Measurements from ENCODE around the gene ARVCF. TPM values are rescaled to one million over a fixed set of nuclear protein-coding genes. Genes with fewer than 3 reads are reported as not detected.

ARVCF gene
- total and polyA plus RNA-seq, 2 of the 8 experiments (the other 6 are each of a cell fraction or from before 2014, with no cell fraction given), result 31.0 to 43.2 TPM

- Histone ChIP-seq H3K56ac (replicated peaks; ENCODE audit: insufficient read length, low read depth, low read length) (no peak overlapping the region), H3K4me2 (ENCODE audit: insufficient read depth in 1 of 2, low read depth in 2 of 2, low read length in 2 of 2) (no peak overlapping the region), H2BK5ac (ENCODE audit: low read depth, low read length) (no peak overlapping the region), H3K79me2 (ENCODE audit: control insufficient read depth in 1 of 2, insufficient read depth in 2 of 2, low read length in 2 of 2) (no peaks in the 10 kb centered on the region), H2AFZ (ENCODE audit: low read length) (no peak overlapping the region), H3K23ac (ENCODE audit: insufficient read length) (no peak overlapping the region), H3K36me3 (ENCODE audit: control insufficient read depth in 2 of 4, insufficient read depth in 4 of 4, low read length in 3 of 4) (no peaks in the 10 kb centered on the region), H3K23me2 (ENCODE audit: low read depth, low read length) (peaks cover 8% of the 10 kb centered on the region), H4K8ac (ENCODE audit: extremely low read depth, insufficient read depth, low read length) (no peak overlapping the region), H2BK15ac (ENCODE audit: low read length) (no peak overlapping the region), H3K27me3 (replicated peaks in 1 of 4; ENCODE audit: control insufficient read depth in 3 of 4, extremely low read depth in 1 of 4, insufficient read depth in 3 of 4, low read length in 3 of 4) (peaks cover 5 to 10% (median 8%) of the 10 kb centered on the region in 4 experiments; a peak in 6 of 7 replicates), H3K9me3 (ENCODE audit: insufficient read depth in 2 of 2, low read depth in 1 of 2, low read length in 1 of 2) (no peaks in the 10 kb centered on the region), H3K4me1 (replicated peaks in 1 of 4; ENCODE audit: control insufficient read depth in 3 of 4, insufficient read depth in 4 of 4, low read length in 3 of 4) (peaks cover 0 to 10% (median 7%) of the 10 kb centered on the region in 4 experiments; a peak in 6 of 7 replicates), H2BK12ac (ENCODE audit: low read depth, low read length) (no peak overlapping the region), H3K14ac (ENCODE audit: insufficient read length) (no peak overlapping the region), H2BK20ac (ENCODE audit: low read length) (no peak overlapping the region), H2BK120ac (replicated peaks; ENCODE audit: low read depth, low read length) (no peak overlapping the region), H3K79me1 (ENCODE audit: low read depth, low read length) (peaks cover 4% of the 10 kb centered on the region; the same call in 1 of the 2 replicates), H3K27ac (ENCODE audit: low read depth, low read length) (no peak overlapping the region), H3K18ac (ENCODE audit: extremely low read depth, low read length) (no peak overlapping the region), H4K20me1 (replicated peaks in 1 of 2; ENCODE audit: control insufficient read depth in 1 of 2, insufficient read depth in 2 of 2, low read length in 2 of 2) (peaks cover 10 to 17% of the 10 kb centered on the region in 2 experiments), H3K4ac (replicated peaks; ENCODE audit: insufficient read length, low read depth, low read length) (no peak overlapping the region), H4K5ac (ENCODE audit: insufficient read length, low read depth, low read length) (no peak overlapping the region), H3K9ac (replicated peaks in 1 of 4; ENCODE audit: extremely low read depth in 1 of 4, low read depth in 3 of 4, low read length in 3 of 4) (no peak overlapping the region), H4K91ac (replicated peaks; ENCODE audit: insufficient read length, low read length) (no peak overlapping the region), H2AK5ac (ENCODE audit: low read depth, low read length) (no peak overlapping the region; the same call in 1 of the 2 replicates), H3K4me3 (ENCODE audit: extremely low read depth in 1 of 4, insufficient read depth in 2 of 4, low read depth in 3 of 4, low read length in 4 of 4) (no peak overlapping the region)
- FAIRE-seq (no peak), DNase-seq (ENCODE audit: low read depth in 1 of 2, low spot score in 2 of 2) (no peak)
- TF ChIP-seq SIRT6 (IDR thresholded peaks at IDR 0.05; ENCODE audit: low read length), result no peak
- TF ChIP-seq JUND (IDR thresholded peaks at IDR 0.05; ENCODE audit: low read length), result no peak
- TF ChIP-seq TAF1 (IDR thresholded peaks at IDR 0.05; ENCODE audit: low read depth, low read length), result no peak
- no peak for TF ChIP-seq MAX (IDR thresholded peaks at IDR 0.05)
- TF ChIP-seq FOSL1 (IDR thresholded peaks at IDR 0.05; ENCODE audit: insufficient read depth, low read depth, low read length), result no peak
- no peak for TF ChIP-seq SIN3A (conservative IDR thresholded peaks at IDR 0.05 in 1 of 2, IDR thresholded peaks at IDR 0.05 in 1 of 2; ENCODE audit: low read depth in 1 of 2, low read length in 2 of 2)
- no peak for TF ChIP-seq CHD2 (IDR thresholded peaks at IDR 0.05; ENCODE audit: low read length)
- TF ChIP-seq SAP30 (IDR thresholded peaks at IDR 0.05; ENCODE audit: insufficient read depth, insufficient replicate concordance, low read length), result no peak
- no peak for TF ChIP-seq CREB1 (IDR thresholded peaks at IDR 0.05)
- no peak for TF ChIP-seq ATF3 (IDR thresholded peaks at IDR 0.05; ENCODE audit: insufficient read depth, low read depth, low read length)
- no peak for TF ChIP-seq BACH1 (IDR thresholded peaks at IDR 0.05; ENCODE audit: low read length)
- TF ChIP-seq EZH2 (IDR thresholded peaks at IDR 0.05; ENCODE audit: low read depth, low read length, severe bottlenecking), result no peak
- ChIA-PET POLR2A (ENCODE audit: partially characterized antibody) (interaction anchor here (1.2 kb wide), 1 partner anchor 58 kb away, joined by 3 read pairs; no protein-coding TSS in a partner anchor), CTCF (ENCODE audit: partially characterized antibody) (interaction anchor here (0.6 to 8.6 kb wide), 4 partner anchors 11 to 54 kb away, joined by 3 to 54 read pairs (median 4); no protein-coding TSS in a partner anchor)
- WGBS, 2 experiments (ENCODE audit: extremely low coverage in 1 of 2, insufficient coverage in 1 of 2, insufficient read length in 1 of 2, insufficient replicate concordance in 2 of 2, low coverage in 1 of 2, low lambda C conversion rate in 2 of 2, missing lambda C conversion rate in 1 of 2), result 83% methylated on average over 13 of the region's 13 CpGs; no CpG with 5 or more reads in 1 of the 2 experiments
Measured at GRCh38 chr22:20024225-20024624, 7.6 kb upstream of the ARVCF start.
